Adrenal gland (tissue), 12 donors: ENCODE data around the gene SEL1L2. TPM values are rescaled to one million over a fixed set of nuclear protein-coding genes. Genes with fewer than 3 reads are reported as not detected.
"Not testable (repeated sequence)": the region's sequence is repeated elsewhere in the genome, so short reads cannot be mapped to it uniquely, and the experiment has no call there.

Experiments
- DNase-seq, 7 donors: peaks; one replicate each; pipeline ENCODE4 v3.0.0-alpha.2; 2019 to 2020
- H3K27ac ChIP-seq, 5 donors: fragments of 200-600 bp; sonication (generic) in 4 of 5; 1 replicate in 3 of 5; 2 replicates in 2 of 5; pipeline versions ENCODE4 v1.5.1 to v1.8.0; 2016 to 2020; ENCODE audit warnings: mild to moderate bottlenecking in 1 of 5
- H3K27me3 ChIP-seq: fragments of 200-600 bp; 2 replicates; pipeline ENCODE4 v1.8.0; 2021
- H3K36me3 ChIP-seq, 2 donors: fragments of 200-600 bp; replicated peaks in 1 of 2; 1 replicate in 1 of 2; 2 replicates in 1 of 2; pipeline versions ENCODE4 v1.5.1 to v1.8.0; 2018 to 2022
- H3K4me1 ChIP-seq, 2 donors: fragments of 200-600 bp; replicated peaks in 1 of 2; 1 replicate in 1 of 2; 2 replicates in 1 of 2; pipeline versions ENCODE4 v1.5.1 to v1.8.0; 2018 to 2021
- H3K4me3 ChIP-seq, 4 donors: fragments of 200-600 bp; sonication (generic) in 3 of 4; one replicate each; pipeline ENCODE4 v1.5.1; 2016 to 2018
- H3K9me3 ChIP-seq, 3 donors: fragments of 200-600 bp; sonication (generic) in 1 of 3; replicated peaks in 1 of 3; 1 replicate in 2 of 3; 2 replicates in 1 of 3; pipeline versions ENCODE4 v1.5.1 to v1.8.0; 2016 to 2021
- POLR2A ChIP-seq, 2 donors: fragments of 450-650 bp; IDR thresholded peaks; one replicate each; pipeline ENCODE4 v1.6.1; 2017; ENCODE audit warnings: antibody characterized with exemption in 2 of 2, mild to moderate bottlenecking in 2 of 2, moderate library complexity in 1 of 2
- WGBS, 4 donors: extraction: QIAGEN DNeasy Blood & Tissue Kit in 2 of 4; methylation state at CpG; one replicate each; pipeline versions ENCODE4 v1.1.5 to v1.1.7; 2013 to 2017; 5-methylcytosine and 5-hydroxymethylcytosine counted together
- intact Hi-C, 2 donors: fragments of 100-400 bp; cut with DNase I; formaldehyde crosslinking; loops; one replicate each; pipeline versions ENCODE4 v1.14.1 to v1.15.0; 2022 to 2023
- polyA plus RNA-seq, 3 donors: library from polyadenylated mRNA; stranded (reverse); fragments of 200-250 nt in 2 of 3; fragments of 350-450 nt in 1 of 3; fragmentation: Illumina TruSeq in 1 of 3; extraction: RNeasy Lipid Tissue Mini Kit (QIAGEN cat#74804) in 1 of 3; gene quantifications; one replicate each; pipeline ENCODE4 v1.2.3, GENCODE V29; 2013 to 2014
- total RNA-seq, 9 donors: library from RNA; depleted of rRNA in 4 of 9; stranded (reverse); fragments of >200 nt in 4 of 9; fragments of 120-200 nt in 1 of 9; fragmentation: NEBNext Ultra II Directional in 1 of 9; extraction: Animal tissue kit (Norgen Biotek cat#: 25700) in 1 of 9; gene quantifications; one replicate each; pipeline versions ENCODE4 v1.1.0 to v1.2.4, GENCODE V29; 2013 to 2023
- TF ChIP-seq, protein P1 (sequence below), 6 experiments: fragments of 450-650 bp in 4 of 6; fragments of 200-600 bp in 2 of 6; sonication (generic) in 1 of 6; IDR thresholded peaks; 1 replicate in 5 of 6; 2 replicates in 1 of 6; pipeline versions ENCODE4 v1.5.1 to v1.8.0; 2016 to 2021; ENCODE audit warnings: antibody characterized with exemption in 6 of 6, mild to moderate bottlenecking in 2 of 6, moderate library complexity in 1 of 6
- donor health status: healthy with polysubstance abuse.
- donor health status: Bipolar disorder and iron deficiency.
- donor health status: DM: yes; HTN: yes; CAD: no.
- donor health status: DM: no; HTN: no; CAD: no.
- donor health status: DM: no; HTN: no; CAD: no.
- donor health status: DM: yes; HTN: yes; CAD: no.

Gene SEL1L2
- total and polyA plus RNA-seq, 12 donors, result 0.22 to 2.3 (median 0.43) TPM; not detected in 8

- Histone ChIP-seq H3K36me3 (no peaks in the 10 kb centered on the region), H3K4me3 (peak overlapping the region in 3 of 4 donors; percentile 50 to 94 (median 64)), H3K4me1 (peaks cover 0 to 6% of the 10 kb centered on the region in 2 donors), H3K27ac (peak overlapping the region in 3 of 5 donors; percentile 70 to 80 (median 73)), H3K9me3 (peaks cover 0 to 7% (median 0%) of the 10 kb centered on the region in 3 donors), H3K27me3 (no peaks in the 10 kb centered on the region)
- DNase-seq, result no peak
- intact Hi-C loops, result no loop called here
- TF ChIP-seq, protein P1, sequence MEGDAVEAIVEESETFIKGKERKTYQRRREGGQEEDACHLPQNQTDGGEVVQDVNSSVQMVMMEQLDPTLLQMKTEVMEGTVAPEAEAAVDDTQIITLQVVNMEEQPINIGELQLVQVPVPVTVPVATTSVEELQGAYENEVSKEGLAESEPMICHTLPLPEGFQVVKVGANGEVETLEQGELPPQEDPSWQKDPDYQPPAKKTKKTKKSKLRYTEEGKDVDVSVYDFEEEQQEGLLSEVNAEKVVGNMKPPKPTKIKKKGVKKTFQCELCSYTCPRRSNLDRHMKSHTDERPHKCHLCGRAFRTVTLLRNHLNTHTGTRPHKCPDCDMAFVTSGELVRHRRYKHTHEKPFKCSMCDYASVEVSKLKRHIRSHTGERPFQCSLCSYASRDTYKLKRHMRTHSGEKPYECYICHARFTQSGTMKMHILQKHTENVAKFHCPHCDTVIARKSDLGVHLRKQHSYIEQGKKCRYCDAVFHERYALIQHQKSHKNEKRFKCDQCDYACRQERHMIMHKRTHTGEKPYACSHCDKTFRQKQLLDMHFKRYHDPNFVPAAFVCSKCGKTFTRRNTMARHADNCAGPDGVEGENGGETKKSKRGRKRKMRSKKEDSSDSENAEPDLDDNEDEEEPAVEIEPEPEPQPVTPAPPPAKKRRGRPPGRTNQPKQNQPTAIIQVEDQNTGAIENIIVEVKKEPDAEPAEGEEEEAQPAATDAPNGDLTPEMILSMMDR (IDR thresholded peaks at IDR 0.05), result no peak
- TF ChIP-seq POLR2A (IDR thresholded peaks at IDR 0.05), result no peak
- WGBS, 4 donors, result 6 to 9% (median 7%) methylated on average over 13 of the region's 13 CpGs
These were observed 5.9 kb upstream of the SEL1L2 start for GRCh38 chr20:13996265-13996664.

GRCh38 chr20:13995841-13996240 lies 5.4 kb upstream of the SEL1L2 start:
- Histone ChIP-seq H3K4me1 (peaks cover 0 to 6% of the 10 kb centered on the region in 2 donors), H3K27ac (peak overlapping the region in 3 of 5 donors; percentile 70 to 80 (median 73)), H3K36me3 (no peaks in the 10 kb centered on the region), H3K27me3 (no peaks in the 10 kb centered on the region), H3K4me3 (peak overlapping the region in 3 of 4 donors; percentile 50 to 94 (median 64)), H3K9me3 (peaks cover 0 to 7% (median 0%) of the 10 kb centered on the region in 3 donors)
- intact Hi-C loops, result no loop called here
- 0 to 1% (median 1%) methylated on average over 4 to 52 of the region's 52 CpGs for WGBS, 4 donors
- TF ChIP-seq, protein P1 (IDR thresholded peaks at IDR 0.05), result peak in 1 of 6 experiments; percentile 15
- no peak for TF ChIP-seq POLR2A (IDR thresholded peaks at IDR 0.05)
- peak; percentile 40 to 65 (median 53) for DNase-seq

DNA sequence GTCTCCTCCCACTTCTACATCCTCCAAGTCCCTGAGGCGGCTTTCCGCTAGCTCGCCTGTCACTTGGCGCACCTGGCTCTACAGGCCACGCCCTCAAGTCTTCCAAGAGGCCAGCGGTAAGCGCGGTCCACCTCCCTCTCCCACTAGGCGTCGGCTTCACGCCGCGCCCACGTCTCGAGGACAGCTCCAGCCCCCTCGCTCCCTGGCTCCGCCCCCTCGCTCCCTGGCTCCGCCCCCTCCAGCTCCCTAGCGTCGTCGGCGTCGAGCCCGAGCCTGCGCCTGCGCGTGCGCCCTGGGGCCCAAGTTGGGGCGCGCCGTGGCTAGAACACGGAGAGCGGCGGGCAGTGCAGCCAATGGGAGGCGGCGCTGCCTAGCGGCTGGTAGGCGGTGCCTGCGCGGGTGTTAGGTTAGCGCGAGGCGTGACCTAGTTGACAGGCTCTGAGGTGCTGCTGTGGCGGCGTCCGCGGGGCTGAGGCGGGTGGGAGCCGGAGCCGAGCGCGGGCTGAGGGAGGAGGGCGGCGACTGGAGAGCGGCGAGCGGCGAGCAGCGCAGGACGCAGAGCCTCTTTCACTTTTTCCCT lies 4.8 kb upstream of the SEL1L2 start, which contains the start of gene MACROD2:
Gene MACROD2 (plus strand): TSS at position 431 of the 580 bp plus-strand sequence.
- no peaks in the 10 kb centered on the region for H3K27me3 ChIP-seq
- H3K4me1 ChIP-seq, result peaks cover 0 to 6% of the 10 kb centered on the region in 2 donors
- TF ChIP-seq, protein P1 (IDR thresholded peaks at IDR 0.05), result peak in 1 of 6 experiments; percentile 22
- peak in 1 of 2 donors; percentile 81 for TF ChIP-seq POLR2A (IDR thresholded peaks at IDR 0.05)
- DNase-seq, result peak; percentile 92 to 98 (median 96)
- H3K4me3 ChIP-seq, result peak within 1 kb of the TSS; percentile 33 to 94 (median 57)
- intact Hi-C loops, result no loop called here
- no peaks in the 10 kb centered on the region for H3K36me3 ChIP-seq
- H3K9me3 ChIP-seq, result peaks cover 0 to 7% (median 0%) of the 10 kb centered on the region in 3 donors
- WGBS, 4 donors, result 1 to 4% (median 3%) methylated on average over 15 to 61 of the region's 61 CpGs
- peak within 1 kb of the TSS in 3 of 5 donors; percentile 70 to 80 (median 73) for H3K27ac ChIP-seq

- DNase-seq, H3K9me3 ChIP-seq, H3K27ac ChIP-seq, H3K4me1 ChIP-seq, H3K4me3 ChIP-seq, intact Hi-C loops, H3K27me3 ChIP-seq, H3K36me3 ChIP-seq: not testable (repeated sequence)
- WGBS, 4 donors, result 90 to 94% (median 92%) methylated on average over 5 of the region's 5 CpGs
These were observed 1.5 kb upstream of the SEL1L2 start for GRCh38 chr20:13991955-13992354.
